Embryonic facial prominence (tissue), 1 donor: ENCODE measurements around the gene RAB9A.

Source experiments
- DNase-seq: peaks from one replicate; pipeline ENCODE4 v3.0.0-alpha.2; 2016; ENCODE audit errors: extremely low spot score

The RAB9A gene

DNA sequence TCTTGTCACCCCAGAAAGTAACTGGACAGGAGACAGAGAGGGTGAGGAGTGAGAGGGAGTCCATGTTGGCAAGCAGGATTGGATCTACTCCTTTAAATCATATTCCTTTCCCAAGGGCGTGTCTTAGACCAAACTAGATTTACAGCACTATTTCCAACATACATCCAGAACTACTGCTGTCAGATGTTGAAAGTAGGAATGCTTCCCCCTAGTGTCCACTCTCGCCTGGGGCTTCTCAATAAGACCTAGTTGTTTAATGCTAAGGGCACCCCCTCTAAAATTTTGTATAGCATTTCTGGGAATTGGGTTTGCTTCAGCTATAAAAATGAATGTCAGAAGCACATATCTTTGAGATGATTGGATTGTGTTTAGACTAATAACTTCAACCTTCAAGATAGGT lies 58.9 kb downstream of the RAB9A start:
- no peak for DNase-seq

DNA sequence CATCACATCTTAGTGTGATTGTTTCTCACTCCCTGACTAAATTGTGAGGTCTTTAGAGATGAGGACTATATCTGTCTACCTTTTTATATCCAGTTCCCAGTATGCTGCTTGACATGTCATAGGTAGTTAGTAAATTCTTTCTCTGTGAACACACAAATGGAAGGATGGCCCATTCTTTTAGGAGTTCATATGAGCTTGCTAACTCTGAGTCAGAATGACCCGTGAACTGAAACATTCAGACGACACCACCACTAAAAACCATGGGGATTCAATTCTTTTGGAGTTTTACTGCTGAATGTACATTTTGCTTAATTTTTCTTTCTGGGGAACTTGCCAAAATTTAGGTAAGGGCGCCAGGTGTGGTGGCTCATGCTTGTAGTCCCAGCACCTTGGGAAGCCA lies 59.6 kb downstream of the RAB9A start:
- no peak for DNase-seq

DNA sequence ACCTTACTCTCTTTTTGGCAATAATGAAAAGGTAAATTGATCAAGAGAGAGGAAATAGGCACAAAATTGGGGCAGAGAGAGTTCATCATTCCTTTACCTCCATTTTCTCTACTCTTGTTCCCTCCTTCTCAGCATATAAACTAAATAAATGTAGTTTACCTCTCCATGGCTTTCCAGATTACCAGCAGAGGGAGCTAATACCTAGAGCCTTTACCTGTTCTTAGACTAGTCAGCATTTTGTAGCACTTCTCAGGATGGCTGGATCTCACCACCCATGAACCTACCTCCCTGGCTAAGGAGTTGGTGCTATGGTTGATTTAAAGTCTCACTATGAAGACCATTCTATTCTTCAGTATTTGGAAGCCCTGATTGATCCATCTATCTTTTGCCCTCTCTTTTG lies 61.3 kb downstream of the RAB9A start:
- no peak for DNase-seq

DNA sequence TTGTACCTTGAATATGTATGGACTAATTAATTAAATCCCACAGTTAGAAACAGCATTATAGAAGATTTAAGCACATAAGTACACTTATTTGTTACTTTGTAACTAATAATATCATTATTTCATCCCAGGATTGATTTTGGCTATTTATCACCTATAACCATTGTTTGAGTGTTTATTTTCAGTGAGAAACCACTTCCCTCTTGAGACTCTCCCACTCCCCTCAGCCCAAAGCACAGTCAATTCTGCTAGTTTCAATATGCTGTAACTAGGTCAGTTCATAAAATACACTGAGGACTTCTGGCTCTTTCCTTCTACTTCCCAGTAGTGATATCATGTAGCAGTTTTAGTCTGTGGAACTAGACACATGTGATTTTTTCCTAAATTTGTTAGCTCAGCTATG lies 61.9 kb downstream of the RAB9A start:
- no peak for DNase-seq

DNA sequence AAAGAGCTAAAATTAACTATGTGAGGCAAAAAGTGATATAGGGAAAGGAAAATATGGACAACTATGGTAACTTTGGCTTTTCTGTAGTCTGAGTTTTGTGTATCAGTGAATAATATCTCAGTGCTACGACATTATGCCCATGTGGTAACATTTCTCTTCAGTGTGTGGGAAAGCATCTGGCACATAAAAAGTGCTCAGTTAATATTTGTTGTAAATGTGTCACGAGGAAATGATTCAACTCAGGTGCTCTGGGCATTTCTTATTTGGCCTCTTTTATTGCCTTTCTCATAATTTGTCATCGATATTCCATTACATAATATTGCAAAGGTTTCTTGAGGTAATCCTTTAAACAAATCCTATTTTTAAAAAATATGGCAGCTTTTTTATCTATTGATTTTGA lies 63.2 kb downstream of the RAB9A start:
- DNase-seq: no peak

DNA sequence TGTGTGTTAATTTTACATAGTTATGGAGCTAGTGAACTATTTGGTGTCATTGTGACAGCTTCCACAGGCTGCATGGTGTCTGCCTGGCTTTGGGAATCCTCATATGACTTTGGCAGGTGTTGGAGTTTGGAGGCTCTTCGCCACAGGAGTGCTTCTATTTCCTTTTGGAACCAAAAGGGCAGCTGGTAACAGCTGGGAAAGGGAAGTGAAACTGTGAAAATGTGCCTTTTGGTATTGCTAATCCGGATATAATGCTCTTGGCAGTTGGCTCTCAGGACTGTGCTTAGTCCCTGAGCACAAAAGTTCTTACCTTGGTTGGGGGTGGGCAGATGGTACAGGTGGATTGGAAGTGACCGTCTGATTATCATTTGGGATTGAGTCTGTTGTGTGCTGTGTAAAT lies 63.7 kb downstream of the RAB9A start:
- DNase-seq: no peak

DNA sequence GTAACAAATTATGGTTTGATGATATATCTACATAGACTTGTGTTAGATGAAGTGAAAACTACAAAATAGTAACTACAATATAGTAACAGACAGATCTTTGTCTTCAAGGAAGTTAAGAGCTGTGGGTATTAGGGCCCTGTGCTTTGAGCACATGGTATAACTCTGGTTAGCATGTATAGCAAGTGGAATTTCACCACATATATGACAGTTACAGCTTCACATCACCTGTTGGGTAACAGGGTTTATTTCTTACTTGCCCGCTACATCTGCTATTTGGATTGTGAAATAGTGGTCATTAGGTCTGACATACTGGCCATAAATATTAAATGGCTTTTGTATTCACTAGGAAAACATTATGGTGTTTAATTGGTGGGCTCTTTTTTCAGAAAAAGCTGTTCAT lies 65.8 kb downstream of the RAB9A start:
- DNase-seq: no peak

DNA sequence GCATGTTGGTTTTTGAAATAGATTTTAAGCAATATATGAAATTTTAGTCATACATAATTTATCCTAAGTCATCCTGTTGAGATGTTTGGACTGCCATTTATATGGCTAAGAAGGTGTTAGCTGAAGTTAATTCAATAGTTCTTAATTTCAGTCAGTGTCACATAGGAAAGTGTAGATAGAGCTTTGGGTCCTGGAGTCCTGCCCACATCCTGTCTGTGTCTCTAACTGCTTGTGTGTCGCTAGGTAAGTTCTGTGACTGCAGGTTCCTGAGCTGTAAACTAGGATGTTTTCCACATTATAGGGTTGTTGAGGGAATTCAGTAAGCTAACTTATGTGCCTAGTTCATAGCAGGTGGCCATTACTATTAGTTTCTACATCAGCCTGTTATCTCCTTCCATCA lies 66.3 kb downstream of the RAB9A start:
- no peak for DNase-seq

DNA sequence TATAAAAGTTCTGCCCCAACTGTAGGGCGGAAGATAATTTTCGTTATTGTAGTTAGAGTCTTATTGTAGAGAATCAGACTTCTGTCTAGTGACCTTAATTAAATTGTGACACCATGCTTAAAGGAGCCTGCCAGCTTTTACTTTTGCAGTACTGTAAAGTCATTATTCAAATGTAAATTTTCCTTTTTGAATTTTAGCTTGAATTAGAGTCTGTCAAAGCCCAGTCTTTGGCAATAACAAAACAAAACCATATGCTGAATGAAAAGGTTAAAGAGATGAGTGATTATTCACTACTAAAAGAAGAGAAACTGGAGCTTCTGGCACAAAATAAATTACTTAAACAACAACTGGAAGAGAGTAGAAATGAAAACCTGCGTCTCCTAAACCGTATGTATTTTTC lies 67.5 kb downstream of the RAB9A start:
- DNase-seq: no peak

DNA sequence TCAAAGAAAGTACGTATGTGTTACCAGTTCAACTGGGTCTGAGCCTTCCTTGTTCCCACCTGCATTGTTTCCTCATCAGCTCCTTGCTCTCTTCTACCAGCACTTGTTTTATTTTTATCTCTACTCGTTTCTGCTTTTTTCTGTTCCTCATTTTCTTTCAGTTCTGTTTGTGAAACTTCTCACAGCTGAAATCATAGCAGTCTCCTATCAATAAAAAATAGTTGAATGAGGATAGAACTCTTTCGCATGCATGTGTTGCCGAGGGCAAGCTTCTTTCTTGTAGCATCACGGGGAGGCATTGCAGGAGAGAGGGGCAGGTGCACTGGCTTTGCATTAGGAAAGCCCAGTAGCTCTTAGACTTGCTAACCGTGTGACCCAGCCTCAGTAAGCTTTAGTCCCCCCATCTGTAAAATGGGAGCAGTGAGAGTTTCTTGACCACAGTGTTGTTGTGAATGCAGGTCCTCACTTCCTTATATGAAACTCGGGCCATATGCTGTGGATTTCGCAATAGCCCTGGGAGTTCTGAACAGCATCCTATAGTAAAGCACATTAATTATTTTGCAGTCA lies 70.3 kb downstream of the RAB9A start:
- no peak for DNase-seq
